ENCODE data around the gene PPP2R5D.

DNA sequence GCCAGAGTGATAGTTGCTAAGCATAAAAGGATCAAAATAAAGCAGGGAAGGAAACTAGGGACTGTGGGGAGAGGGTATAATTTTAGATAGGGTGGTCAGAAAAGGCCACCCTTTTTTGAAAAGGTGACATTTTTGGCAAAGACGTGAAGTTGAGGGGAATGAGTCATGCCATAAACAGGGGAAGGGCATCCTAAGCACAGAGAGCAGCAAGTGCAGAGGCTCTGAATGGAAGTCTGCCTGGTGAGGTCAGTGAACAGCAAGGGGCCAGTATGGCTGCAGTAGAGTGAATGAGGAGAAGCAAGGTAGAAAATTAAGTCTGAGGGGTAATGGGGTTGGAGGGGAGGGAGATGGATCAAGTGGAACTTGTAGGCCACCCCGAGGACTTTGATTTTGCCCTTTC lies 77.5 kb downstream of the PPP2R5D start:
- TF ChIP-seq, protein P1, sequence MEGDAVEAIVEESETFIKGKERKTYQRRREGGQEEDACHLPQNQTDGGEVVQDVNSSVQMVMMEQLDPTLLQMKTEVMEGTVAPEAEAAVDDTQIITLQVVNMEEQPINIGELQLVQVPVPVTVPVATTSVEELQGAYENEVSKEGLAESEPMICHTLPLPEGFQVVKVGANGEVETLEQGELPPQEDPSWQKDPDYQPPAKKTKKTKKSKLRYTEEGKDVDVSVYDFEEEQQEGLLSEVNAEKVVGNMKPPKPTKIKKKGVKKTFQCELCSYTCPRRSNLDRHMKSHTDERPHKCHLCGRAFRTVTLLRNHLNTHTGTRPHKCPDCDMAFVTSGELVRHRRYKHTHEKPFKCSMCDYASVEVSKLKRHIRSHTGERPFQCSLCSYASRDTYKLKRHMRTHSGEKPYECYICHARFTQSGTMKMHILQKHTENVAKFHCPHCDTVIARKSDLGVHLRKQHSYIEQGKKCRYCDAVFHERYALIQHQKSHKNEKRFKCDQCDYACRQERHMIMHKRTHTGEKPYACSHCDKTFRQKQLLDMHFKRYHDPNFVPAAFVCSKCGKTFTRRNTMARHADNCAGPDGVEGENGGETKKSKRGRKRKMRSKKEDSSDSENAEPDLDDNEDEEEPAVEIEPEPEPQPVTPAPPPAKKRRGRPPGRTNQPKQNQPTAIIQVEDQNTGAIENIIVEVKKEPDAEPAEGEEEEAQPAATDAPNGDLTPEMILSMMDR (IDR thresholded peaks at IDR 0.05), result no peak
- no peak for TF ChIP-seq ZFX (IDR thresholded peaks at IDR 0.05; ENCODE audit: borderline replicate concordance)

Data from 22Rv1 (cell line).